HG02840 (cell line): Measurements from ENCODE around the gene MED13.
A peak's percentile ranks its signal among the peaks of the same experiment; 100 is the strongest.
"Not testable (repeated sequence)": the region's sequence is repeated elsewhere in the genome, so short reads cannot be mapped to it uniquely, and the experiment has no call there.

Source experiments
- ATAC-seq: cut with Tn5 transposase; IDR thresholded peaks from one replicate; pipeline ENCODE4 v1.9.1; 2021; ENCODE audit warnings: mild to moderate bottlenecking, moderate library complexity, moderate number of reproducible peaks; ENCODE audit not compliant: unreplicated experiment, low FRiP score

MED13 gene

DNA sequence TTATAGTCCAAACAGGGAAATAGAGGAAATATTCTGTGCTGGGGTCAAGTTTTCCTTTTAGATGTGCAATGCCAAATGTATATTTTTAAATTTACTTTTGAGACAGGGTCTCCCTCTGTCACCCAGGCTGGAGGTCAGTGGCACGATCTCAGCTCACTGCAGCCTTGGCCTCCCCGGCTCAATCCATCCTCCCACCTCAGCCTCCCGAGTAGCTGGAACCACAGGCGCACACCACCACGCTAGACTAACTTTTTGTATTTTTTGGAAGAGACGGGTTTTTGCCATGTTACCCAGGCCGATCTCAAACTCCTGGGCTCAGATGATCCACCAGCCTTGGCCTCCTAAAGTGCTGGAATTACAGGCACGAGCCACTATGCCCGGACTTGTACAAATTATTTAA is 25.8 kb upstream of the MED13 start:
- no peak for ATAC-seq

DNA sequence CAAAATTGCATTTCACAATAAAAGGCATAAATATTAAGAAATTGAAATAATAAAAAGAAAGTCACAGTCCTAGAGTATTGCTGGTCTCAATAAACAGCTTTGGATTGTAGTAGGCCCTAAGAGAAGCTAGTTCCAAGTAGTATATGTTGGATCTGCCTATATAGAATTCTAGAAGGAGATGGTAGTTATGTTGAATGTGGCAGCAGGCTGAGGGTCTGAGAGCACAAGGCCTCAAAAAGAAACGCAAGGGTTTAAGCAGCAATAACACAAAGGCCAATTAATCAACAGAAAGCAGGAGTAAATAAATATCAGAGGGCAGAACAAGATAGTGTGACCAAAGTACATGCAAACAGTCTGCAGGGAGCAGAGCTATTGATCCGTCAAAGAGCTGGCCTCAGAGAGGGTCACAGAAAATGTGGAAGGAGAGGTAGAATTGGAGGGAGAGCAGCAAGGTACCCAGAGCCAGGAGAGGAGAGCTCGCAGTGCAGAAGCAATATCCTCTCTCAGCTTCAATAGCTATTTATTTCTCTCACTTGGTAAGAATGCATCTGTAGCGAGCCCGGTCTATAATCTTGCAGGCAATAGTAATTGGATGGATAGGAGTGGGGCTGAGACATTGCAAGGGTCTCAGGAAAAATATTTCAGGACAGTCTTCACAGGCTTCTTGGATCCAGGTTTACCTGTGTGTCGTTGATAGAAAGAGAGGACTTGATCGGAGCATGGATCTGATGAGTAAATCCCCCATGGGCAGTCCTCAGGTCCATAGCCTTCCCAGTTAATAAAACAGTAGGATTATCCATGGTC is 25.1 kb upstream of the MED13 start:
- ATAC-seq = no peak

DNA sequence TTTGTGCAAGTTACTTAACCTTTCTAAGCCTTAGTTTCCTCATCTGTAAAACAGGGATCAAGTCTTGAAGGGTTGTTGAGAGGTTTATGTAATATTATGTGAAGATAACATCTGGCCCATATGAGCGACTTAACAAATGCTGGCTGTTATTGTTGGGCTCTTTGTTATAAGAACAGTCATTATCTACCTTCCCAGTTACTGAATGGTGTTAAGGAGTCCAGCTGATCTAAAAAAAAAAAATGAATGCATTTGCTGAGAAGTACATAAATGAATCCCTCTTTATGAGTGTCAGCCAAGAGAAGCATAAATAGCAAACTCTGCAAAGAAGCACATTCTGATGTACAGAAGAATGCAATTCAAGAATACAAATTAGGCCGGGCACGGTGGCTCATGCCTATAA is 24.3 kb upstream of the MED13 start:
- ATAC-seq = no peak

DNA sequence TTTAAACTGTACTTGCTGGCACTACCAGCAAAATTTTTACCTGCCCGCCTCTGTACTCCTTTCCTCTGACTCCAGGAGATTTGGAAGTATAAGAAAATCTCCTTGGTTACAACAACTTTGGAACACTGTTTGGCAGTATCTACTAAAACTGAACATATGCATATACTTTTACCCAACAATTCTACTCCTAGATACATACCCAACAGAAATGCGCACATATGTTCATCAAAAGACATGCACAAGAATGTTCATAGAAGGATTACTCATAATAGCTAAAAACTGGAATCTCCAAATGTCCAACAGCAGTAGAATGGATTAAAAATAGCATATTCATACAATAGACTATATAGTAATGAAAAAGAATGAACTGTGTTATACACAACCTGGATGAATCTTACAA is 21.7 kb upstream of the MED13 start:
- no peak for ATAC-seq

DNA sequence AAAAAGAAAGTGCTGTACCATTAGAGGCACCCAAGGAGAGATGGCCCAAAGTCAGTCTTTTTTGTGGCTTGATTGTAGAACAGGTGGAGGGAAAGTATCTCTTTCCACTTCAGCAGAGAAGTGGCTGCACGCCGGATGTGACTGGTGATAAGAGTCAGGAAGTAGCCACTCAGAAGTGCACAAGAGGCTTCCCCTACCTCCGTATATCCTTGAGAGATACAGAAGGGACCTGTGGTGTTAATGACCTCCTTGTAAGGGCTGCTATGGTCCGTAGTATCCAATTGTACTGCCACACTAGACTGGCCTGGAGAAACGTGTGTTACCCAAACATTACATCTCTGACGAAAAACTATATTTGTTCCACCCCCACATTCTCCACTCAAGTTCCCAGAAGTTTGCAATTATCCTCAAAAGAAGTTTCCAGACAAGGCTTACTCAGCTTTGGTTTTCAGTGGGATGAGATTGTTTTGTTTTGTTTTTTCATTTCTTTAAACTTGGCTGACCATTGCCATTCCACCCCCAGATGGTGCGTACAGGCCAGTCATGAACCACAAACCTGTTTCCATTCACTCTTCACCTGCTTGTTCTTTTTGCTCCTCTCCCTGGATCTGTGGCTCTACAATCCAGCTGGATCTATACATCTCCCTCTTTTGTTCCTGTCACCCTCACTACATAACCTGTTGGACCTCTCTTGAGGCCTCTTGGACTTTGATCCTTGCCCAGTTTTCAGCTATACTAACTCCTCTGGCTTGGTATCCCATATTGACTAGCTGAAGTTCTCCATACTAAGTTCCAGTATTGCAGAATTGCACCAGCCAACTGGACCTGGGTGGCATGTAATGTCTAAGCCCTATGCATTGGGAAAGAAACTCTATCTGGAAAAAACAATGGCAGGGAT is 20.7 kb upstream of the MED13 start:
- ATAC-seq = no peak

DNA sequence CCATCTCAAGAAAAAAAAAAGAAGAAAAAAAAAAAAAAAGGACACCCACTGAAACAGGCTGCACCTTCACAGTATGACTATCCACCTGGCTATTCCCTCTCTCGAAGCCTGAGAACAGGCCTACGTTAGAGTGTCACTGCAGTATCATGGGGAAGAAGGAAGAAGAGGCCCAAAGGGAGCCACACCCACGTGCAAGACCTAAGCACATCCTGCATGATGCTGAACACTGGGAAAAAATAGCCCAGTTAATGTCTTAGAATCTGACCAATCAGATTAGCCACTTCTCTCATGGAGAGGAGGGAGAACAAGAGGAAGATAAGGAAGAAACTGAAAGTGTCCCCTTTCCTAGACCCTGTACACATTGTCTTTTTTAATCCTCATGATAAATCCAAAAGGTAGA is 19.5 kb upstream of the MED13 start:
- no peak for ATAC-seq

DNA sequence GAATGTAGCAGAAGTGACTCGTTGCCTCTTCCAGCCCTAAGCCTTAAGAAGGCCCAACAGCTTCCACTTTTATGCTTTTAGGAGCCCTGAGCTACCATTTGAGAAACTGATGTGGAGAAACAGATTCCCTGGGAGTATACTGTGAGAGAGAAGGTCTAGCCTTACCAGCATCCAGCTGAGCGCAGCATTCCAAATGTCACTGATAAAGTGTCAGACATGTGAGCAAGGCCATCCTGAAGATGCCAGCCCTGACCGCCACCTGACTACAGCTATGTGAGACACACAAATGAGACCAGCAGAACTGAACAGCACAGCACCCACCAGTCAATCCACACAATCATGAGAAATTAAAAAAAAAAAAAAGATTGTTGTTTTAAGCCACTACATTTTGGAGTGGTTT is 18.6 kb upstream of the MED13 start:
- no peak for ATAC-seq

DNA sequence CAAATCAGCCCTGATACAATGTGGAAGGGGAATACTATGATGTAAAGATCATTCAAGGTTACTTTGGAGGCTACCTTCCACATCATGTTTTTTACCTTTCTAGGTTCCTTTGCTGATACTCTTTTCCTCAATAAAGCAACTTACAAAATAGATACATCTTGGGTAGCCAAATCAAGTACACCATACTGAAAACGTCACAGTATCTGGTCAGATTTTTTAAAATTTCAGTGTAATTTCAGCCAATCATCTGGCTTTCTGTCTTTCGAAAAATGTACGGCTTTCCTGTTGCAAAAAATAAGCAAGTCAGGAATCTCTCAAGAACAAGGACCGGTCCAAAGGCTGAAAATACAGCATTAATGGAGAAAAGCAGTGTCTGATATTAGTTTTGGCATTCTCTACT is 15.6 kb upstream of the MED13 start:
- no peak for ATAC-seq

DNA sequence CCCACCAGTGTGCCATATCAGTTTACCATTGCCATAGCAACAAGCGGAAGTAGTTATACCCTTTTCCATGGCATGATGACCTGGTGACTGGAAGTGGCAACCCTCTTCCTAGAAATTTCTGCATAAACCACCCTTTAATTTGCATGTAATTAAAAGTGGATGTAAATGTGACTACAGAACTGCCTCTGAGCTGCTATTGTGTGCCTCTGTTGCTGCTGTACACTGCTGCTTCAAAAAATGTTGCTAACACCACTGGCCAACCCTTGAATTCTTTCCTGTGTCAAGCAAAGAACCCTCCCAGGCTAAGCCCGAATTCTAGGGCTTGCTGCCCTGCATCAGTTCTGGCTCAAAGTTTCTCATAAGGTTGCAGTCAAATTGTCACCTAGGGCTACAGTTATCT is 12.9 kb upstream of the MED13 start:
- ATAC-seq = no peak

DNA sequence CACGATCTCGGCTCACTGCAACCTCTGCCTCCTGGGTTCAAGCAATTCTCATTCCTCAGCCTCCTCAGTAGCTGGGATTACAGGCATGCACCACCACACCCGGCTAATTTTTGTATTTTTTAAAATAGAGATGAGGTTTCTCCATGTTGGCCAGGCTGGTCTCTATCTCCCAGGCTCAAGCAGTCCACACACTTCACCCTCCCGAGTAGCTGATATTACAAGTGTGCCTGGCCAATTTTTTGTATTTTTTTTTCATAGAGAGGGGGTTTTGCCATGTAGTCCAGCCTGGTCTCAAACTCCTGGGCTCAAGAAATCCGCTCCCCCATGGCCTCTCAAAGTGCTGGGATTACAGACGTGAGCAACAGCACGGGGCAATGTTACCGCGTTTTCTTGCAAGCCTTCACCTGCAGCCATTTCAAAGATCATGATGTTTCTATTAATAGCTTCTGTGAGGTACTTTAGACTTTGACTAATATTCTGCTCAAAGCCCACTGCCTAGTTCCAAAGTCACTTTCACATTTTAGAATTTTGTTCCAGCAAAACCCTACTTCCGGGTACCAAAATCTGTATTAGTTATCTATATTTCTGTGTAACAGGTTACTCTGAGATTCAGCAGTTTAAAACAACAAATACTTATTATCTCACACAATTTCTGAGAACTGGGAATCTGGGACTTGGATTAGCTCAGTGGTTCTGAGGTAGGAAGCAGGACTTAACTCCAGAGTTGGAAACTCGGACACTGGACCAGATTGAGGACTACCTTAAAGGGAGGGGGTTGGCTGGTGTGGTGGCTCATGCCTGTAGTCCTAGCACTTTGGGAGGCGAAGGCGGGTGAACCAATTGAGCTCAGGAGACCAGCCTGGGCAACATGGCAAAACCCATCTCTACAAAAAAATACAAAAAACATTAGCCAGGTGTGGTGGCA is 12.0 kb upstream of the MED13 start:
- no peak for ATAC-seq

DNA sequence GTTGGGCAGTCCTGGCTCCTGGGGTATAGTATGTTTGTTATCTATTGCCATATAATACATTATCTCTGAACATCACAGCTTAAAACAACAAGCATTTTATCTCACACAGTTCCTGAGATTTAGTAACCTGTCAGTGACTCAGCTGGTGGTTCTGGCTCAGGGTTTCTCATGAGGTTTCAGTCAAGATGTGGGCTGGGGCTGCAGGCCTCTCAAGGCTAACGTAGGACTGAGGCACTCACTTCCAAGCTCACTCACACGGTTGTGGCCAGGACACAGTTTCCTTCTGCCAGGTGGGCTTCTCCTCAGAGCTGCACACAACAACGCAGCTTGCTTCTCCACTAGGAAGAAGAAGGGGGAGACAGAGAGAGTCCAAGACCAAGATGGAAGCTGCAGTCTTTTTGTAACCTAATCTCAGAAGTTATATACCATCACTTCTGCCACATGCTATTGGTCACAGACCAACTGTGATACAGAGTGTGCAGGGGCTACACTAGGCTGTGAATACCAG is 10.3 kb upstream of the MED13 start:
- no peak for ATAC-seq

DNA sequence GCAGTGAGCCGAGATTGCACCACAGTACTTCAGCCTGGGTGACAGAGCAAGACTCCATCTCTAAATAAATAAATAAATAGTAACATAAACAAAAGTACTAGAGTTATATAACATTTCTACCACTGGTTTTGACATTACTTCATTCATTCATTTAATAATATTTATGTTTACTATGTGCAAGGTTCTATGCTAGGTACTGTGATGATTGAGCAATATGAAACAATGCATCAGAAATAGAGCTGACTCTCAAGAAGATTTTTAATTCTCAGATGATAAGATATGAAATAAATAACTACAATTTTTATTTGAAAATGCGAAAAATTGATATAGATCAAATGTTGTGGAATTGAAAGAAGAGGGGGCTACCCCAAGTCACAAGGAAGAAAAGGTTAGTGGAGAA is 8.9 kb upstream of the MED13 start:
- ATAC-seq = no peak

DNA sequence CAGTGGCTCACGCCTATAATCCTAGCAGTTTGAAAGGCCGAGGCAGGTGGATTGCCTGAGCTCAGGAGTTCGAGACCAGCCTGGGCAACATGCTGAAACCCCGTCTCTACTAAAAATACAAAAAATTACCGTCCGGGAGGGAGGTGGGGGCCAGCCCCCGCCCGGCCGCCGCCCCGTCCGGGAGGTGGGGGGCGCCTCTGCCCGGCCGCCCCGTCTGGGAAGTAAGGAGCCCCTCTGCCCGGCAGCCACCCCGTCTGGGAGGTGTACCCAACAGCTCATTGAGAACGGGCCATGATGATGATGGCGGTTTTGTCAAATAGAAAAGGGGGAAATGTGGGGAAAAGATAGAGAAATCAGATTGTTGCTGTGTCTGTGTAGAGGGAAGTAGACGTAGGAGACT is 7.8 kb upstream of the MED13 start:
- not testable (repeated sequence) for ATAC-seq

DNA sequence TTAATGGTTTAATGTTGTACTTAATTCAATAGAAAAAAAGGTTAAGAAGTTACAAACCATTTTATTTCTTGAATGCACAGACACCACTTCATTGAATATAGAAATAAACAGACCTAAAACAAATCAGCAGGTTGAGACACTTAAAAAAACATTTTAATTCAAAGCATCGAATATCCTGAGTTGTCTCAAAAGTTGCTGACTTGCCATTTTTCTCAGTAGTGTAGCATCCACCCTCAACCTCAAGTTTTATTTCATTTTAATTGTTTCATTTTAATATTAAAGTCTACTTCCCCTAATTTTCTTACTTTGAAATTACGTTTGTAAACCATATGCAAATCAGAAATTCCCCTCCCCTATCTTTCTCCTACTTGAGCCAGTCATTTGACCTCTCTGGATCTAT is 5.8 kb upstream of the MED13 start:
- no peak for ATAC-seq

DNA sequence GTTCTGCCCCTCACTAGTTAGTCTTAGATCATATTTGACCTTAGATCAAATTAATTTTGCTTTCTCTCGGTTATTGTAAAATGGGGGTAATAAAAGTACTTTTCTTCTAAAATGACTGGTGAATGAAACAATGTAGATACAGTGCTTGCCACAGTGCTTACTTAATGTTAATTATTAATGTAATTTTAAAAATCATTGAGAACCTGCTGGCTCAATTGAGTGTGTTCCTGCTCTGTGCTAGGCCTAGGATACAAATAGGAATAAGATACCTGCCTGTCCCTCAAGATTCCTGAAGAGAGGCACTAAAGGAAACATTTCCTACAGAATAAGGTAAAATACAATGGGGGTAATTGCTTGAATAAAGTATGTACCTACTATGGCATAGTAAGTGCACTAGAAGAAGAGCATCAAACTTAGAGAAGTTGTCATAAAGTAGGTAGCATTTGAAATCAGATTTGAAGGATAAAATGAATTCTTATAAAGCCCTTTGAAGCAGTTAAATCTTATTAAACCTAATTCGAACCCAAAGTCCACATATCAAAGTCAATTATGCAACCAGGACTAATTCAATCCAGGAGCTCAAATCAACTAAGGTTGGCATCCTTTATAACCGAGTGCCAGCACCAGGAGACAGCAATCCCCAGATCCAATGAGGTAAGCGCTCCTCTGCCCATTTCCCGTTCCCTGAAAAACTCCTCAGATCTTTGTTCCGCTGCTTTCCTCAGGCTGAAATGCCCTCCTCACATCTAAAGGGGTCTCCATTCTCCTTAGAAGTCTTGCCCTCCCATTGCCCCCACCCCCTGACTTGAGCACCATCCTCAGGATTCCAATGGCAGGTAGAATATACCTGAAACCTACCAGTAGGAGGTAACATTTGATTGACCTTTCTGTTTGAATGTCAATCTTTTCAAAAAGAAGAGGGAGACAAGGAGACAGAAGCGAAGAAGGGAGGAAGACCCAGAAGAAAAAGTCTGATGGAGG is 2.4 kb upstream of the MED13 start:
- no peak for ATAC-seq

DNA sequence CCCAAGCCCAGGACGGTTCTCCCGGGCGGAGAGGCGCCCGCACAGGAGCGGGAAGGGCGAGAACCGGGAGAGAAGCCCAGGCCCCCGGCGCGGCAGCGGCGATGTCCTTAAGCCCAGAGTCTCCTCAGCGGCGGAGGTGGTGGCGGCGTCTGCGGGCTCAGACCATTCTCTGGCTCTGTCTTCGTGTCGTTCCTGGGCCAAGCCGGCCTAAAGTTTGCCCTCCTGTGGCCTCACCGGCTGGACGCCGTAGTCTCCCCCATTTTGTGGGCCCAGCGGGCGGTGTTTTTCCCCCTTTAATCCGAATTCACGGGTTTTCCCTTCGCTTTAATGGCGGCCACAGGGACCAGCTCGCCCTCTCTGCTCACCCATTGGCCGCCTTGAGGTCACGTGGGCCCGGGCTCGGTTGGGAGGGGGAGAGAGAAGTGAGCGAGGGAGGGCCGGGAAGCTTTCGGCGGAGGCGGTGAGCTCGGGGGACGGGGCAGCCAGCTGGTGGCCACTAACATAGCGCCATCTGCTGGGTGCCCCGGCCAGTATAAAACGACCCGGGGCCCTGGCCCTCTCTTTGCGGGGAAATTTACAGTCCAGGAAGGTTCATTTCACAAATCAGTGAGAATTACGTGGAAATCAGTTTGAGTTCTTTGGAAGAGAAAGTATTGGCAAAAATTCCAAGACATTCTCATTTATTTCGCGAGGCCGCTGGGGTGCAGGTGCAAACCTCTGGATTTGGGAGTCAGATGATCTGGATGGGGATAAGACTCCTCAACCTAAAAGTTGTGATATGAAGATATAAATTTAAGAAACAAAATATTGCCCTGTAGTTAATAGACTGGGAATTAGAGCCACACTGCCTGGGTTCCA is 762 bp upstream of the MED13 start:
- peak; percentile 81 for ATAC-seq

DNA sequence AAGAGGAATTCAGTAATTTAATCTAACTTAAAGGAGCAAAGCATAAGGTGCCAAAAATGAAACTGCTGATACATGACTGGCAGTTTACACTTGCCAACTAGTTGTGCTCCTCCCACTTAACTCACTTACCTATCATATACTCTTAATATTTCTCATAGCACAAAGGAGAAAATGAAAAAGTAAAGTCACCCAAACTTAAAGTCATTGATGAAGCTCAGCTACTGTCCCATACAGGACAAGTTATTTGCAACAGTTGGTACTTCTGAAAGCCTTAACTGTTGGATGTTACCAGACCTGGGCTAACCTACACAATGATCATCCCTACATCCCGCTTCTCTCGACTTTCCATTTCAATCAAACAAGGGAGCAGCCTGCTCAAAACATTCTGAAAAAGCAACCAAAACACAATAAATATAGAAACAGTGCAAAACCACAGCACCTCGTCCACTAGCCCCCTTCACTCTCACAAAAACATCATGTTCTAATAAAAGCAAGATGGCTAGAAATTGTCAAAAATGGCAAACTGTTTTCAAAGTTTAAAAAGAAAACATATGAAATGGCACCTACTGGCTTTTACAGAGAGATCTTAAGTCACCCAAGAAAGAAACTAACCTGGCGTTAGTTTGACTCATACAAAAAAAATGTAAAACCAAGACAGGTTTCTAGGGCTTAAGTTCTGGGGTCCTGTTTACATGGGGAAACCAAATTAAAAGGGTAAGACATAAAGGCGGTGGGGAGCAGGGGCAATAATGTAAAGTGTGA is 868 bp downstream of the MED13 start:
- no peak for ATAC-seq

DNA sequence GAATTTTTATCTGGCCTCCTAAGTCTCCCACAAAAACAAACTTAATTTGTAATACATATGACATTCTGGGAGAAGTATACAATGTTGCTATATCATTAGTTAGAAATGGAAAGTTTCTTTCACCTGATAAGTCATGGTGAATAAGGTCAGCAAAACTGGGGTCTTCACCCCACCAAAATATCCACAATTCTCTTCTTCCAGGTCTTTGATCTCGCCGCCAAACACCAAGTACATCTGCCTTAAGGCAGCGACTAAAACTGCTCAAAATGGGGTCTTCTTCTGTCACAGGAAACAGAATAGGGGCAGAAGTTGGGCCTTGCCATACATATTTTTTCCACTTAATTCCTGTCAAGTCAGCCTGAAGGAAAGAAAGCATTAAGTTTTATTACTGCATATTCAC is 2.1 kb downstream of the MED13 start:
- ATAC-seq = no peak
